GM12875 (cell line): Measurements from ENCODE around the gene SYNE2.

ENCODE experiments used
- H3K4me3 ChIP-seq: one replicate; pipeline ENCODE4 v1.5.1; 2011; ENCODE audit warnings: low read depth, low read length, control low read depth
- CTCF ChIP-seq: IDR thresholded peaks from 2 replicates; pipeline ENCODE4 v1.5.1; 2011; ENCODE audit warnings: low read depth, mild to moderate bottlenecking, control low read depth, inconsistent platforms, low read length, moderate library complexity, borderline replicate concordance; ENCODE audit not compliant: insufficient read depth

SYNE2 gene

GRCh38 chr14:63966407-63966806 is 113.6 kb downstream of the SYNE2 start:
- no peak overlapping the region for H3K4me3 ChIP-seq
- no peak for TF ChIP-seq CTCF

GRCh38 chr14:63972323-63972932 is 119.6 kb downstream of the SYNE2 start:
- no peak overlapping the region for H3K4me3 ChIP-seq
- no peak for TF ChIP-seq CTCF

GRCh38 chr14:63974176-63974575 is 121.4 kb downstream of the SYNE2 start:
- TF ChIP-seq CTCF, result no peak
- no peak overlapping the region for H3K4me3 ChIP-seq

GRCh38 chr14:63981569-63981968 is 128.8 kb downstream of the SYNE2 start:
- no peak overlapping the region for H3K4me3 ChIP-seq
- TF ChIP-seq CTCF, result no peak

GRCh38 chr14:63982156-63982555 is 129.4 kb downstream of the SYNE2 start:
- TF ChIP-seq CTCF, result no peak
- no peak overlapping the region for H3K4me3 ChIP-seq

GRCh38 chr14:63982629-63983028 is 129.8 kb downstream of the SYNE2 start:
- no peak overlapping the region for H3K4me3 ChIP-seq
- no peak for TF ChIP-seq CTCF

- TF ChIP-seq CTCF, result no peak
- H3K4me3 ChIP-seq, result no peak overlapping the region
These were observed 134.2 kb downstream of the SYNE2 start for GRCh38 chr14:63986789-63987533.
